HepG2 (cell line): ENCODE results near the gene ILKAP. TPM values are rescaled to one million over a fixed set of nuclear protein-coding genes. Genes with fewer than 3 reads are reported as not detected.

ENCODE experiments used
- ATAC-seq: fragments of 200-7000 bp; cut with Tn5 transposase; 3 replicates; pipeline ENCODE4 v1.9.1; 2020; ENCODE audit warnings: mild to moderate bottlenecking, moderate library complexity
- BruUV-seq: library from RNA; stranded (reverse); fragments of 400-500 nt; replicated peaks from 2 replicates; lab custom pipeline; 2021; lab: Mats Ljungman, UMichigan
- CTCF ChIA-PET: fragments of 300-600 bp; formaldehyde crosslinking; extraction: SDS; loops from one replicate; lab custom pipeline; 2021; ENCODE audit warnings: low total read pairs, inconsistent platforms, low intra/inter-chr PET ratio; lab: Yijun Ruan, JAX
- POLR2A ChIA-PET: fragments of 350-600 bp; sonication (Branson Sonifier 250); formaldehyde crosslinking; loops from one replicate; lab custom pipeline; 2020; ENCODE audit warnings: antibody characterized with exemption, inconsistent platforms; lab: Yijun Ruan, JAX
- DNase-seq: peaks from one replicate; pipeline ENCODE4 v3.0.0-alpha.2; 2015; ENCODE audit warnings: low spot score
- FAIRE-seq: peaks from 3 replicates; lab custom pipeline; 2011; peaks lifted over from hg19 to GRCh38; lab: Jason Lieb, UNC
- H2AFZ ChIP-seq: one replicate; pipeline ENCODE4 v1.6.1; 2011; ENCODE audit warnings: low read length, inconsistent platforms
- H3K27ac ChIP-seq: fragments of 300-600 bp; 3 replicates; pipeline ENCODE4 v1.8.0; 2011; ENCODE audit warnings: mixed run types, mild to moderate bottlenecking, mixed read lengths, low read length, inconsistent platforms; ENCODE audit not compliant: insufficient read depth; ENCODE audit errors: extremely low read length
- H3K27me3 ChIP-seq, 2 experiments: fragments of 200-600 bp in 1 of 2; 2 replicates in 1 of 2; 3 replicates in 1 of 2; pipeline versions ENCODE4 v1.6.0 to v1.8.0; 2011; ENCODE audit warnings: low read length in 2 of 2, mild to moderate bottlenecking in 2 of 2, moderate library complexity in 2 of 2, inconsistent platforms in 1 of 2; ENCODE audit not compliant: insufficient read depth in 2 of 2, control insufficient read depth in 1 of 2
- H3K36me3 ChIP-seq, 2 experiments: fragments of 200-600 bp in 1 of 2; replicated peaks in 1 of 2; 2 replicates in 1 of 2; 3 replicates in 1 of 2; pipeline versions ENCODE4 v1.5.1 to v1.8.0; 2011; ENCODE audit warnings: low read length in 2 of 2, inconsistent platforms in 1 of 2; ENCODE audit not compliant: insufficient read depth in 2 of 2, control insufficient read depth in 1 of 2
- H3K4me1 ChIP-seq: 2 replicates; pipeline ENCODE4 v1.5.1; 2012; ENCODE audit warnings: low read length, inconsistent platforms; ENCODE audit not compliant: insufficient read depth
- H3K4me2 ChIP-seq: 2 replicates; pipeline ENCODE4 v1.6.0; 2011; ENCODE audit warnings: low read depth, low read length, inconsistent platforms
- H3K4me3 ChIP-seq, 3 experiments: fragments of 200-600 bp in 1 of 3; sonication (generic), shearing (Covaris generic) in 1 of 3; replicated peaks in 1 of 3; 2 replicates each; pipeline ENCODE4 v1.5.1; 2011 to 2016; ENCODE audit warnings: low read length in 3 of 3, inconsistent platforms in 2 of 3, low read depth in 2 of 3, mild to moderate bottlenecking in 2 of 3, control low read depth in 1 of 3, mixed read lengths in 1 of 3; ENCODE audit not compliant: insufficient read depth in 1 of 3
- H3K79me2 ChIP-seq: one replicate; pipeline ENCODE4 v1.6.1; 2011; ENCODE audit warnings: low read length, inconsistent platforms; ENCODE audit not compliant: insufficient read depth
- H3K9ac ChIP-seq: 2 replicates; pipeline ENCODE4 v1.6.0; 2011; ENCODE audit warnings: mild to moderate bottlenecking, low read depth, low read length, inconsistent platforms; ENCODE audit not compliant: insufficient read depth
- H3K9me3 ChIP-seq: 2 replicates; pipeline ENCODE4 v1.5.1; 2012; ENCODE audit warnings: mild to moderate bottlenecking, low read length
- H4K20me1 ChIP-seq: 2 replicates; pipeline ENCODE4 v1.6.0; 2011; ENCODE audit warnings: inconsistent platforms, mild to moderate bottlenecking, low read length, moderate library complexity; ENCODE audit not compliant: insufficient read depth
- BRD4 ChIP-seq: sonication (generic); formaldehyde crosslinking; IDR thresholded peaks from 2 replicates; pipeline ENCODE4 v1.4.0; 2020; ENCODE audit warnings: missing genetic modification reagents
- CREB1 ChIP-seq, 2 experiments: fragments of 450-650 bp in 1 of 2; IDR thresholded peaks; 2 replicates each; pipeline ENCODE4 v1.6.1; 2016 to 2017; ENCODE audit warnings: control low read depth in 1 of 2, mild to moderate bottlenecking in 1 of 2, missing compliant biosample characterization in 1 of 2, missing genetic modification characterization in 1 of 2
- DMTF1 ChIP-seq: sonication (generic); formaldehyde crosslinking; IDR thresholded peaks from 2 replicates; pipeline ENCODE4 v1.4.0; 2020; ENCODE audit warnings: mild to moderate bottlenecking, missing genetic modification reagents
- HOXA9 ChIP-seq: sonication (generic); formaldehyde crosslinking; IDR thresholded peaks from 2 replicates; pipeline ENCODE4 v1.8.1; 2022; ENCODE audit warnings: missing genetic modification reagents, mild to moderate bottlenecking, moderate library complexity, borderline replicate concordance
- SMYD3 ChIP-seq: sonication (generic); formaldehyde crosslinking; IDR thresholded peaks from 2 replicates; pipeline ENCODE4 v1.8.1; 2023; ENCODE audit warnings: mild to moderate bottlenecking, missing genetic modification reagents
- ZNF224 ChIP-seq: sonication (generic); formaldehyde crosslinking; IDR thresholded peaks from 2 replicates; pipeline ENCODE4 v1.5.0; 2020; ENCODE audit warnings: mild to moderate bottlenecking, missing genetic modification reagents
- ZNF337 ChIP-seq: sonication (generic); formaldehyde crosslinking; IDR thresholded peaks from 2 replicates; pipeline ENCODE4 v1.5.1; 2020; ENCODE audit warnings: missing genetic modification reagents, low read depth, mild to moderate bottlenecking, borderline replicate concordance
- ZNF383 ChIP-seq: sonication (generic); formaldehyde crosslinking; IDR thresholded peaks from 2 replicates; pipeline ENCODE4 v1.4.0; 2020; ENCODE audit warnings: missing genetic modification reagents, mild to moderate bottlenecking, borderline replicate concordance
- ZNF672 ChIP-seq: sonication (generic); formaldehyde crosslinking; IDR thresholded peaks from 2 replicates; pipeline ENCODE4 v1.8.1; 2022; ENCODE audit warnings: missing genetic modification reagents
- ZNF788 ChIP-seq: sonication (generic); formaldehyde crosslinking; IDR thresholded peaks from 2 replicates; pipeline ENCODE4 v1.5.0; 2020; ENCODE audit warnings: mild to moderate bottlenecking, missing genetic modification reagents, borderline replicate concordance
- WGBS: methylation state at CpG from one replicate; pipeline ENCODE4 v1.1.6; 2017; ENCODE audit warnings: low lambda C conversion rate; 5-methylcytosine and 5-hydroxymethylcytosine counted together
- in situ Hi-C: cut with HindIII; loops from 2 replicates; pipeline ENCODE4 v1.10.0; 2017; ENCODE audit warnings: low pct_unique_long_range_greater_than_20kb; ENCODE audit not compliant: extremely low pct_ligation_motif_present
- intact Hi-C: fragments of 100-400 bp; cut with micrococcal nuclease; formaldehyde crosslinking; loops from one replicate; pipeline ENCODE4 v1.10.0; 2022; ENCODE audit not compliant: unreplicated experiment
- polyA plus RNA-seq, 8 experiments: library from polyadenylated mRNA; depleted of rRNA in 3 of 8; stranded (reverse) in 7 of 8; unstranded in 1 of 8; fragments of >200 nt; fragmentation: Illumina TruSeq in 4 of 8; extraction: Trizol in 4 of 8; gene quantifications; 2 replicates each; pipeline versions ENCODE4 v1.2.1 to v1.2.3, GENCODE V29; 2011 to 2016; ENCODE audit warnings: low read depth in 4 of 8, missing spikeins in 1 of 8, mixed read lengths in 1 of 8; ENCODE audit not compliant: insufficient read depth in 1 of 8
- total RNA-seq, 5 experiments: library from RNA; depleted of rRNA; stranded (reverse); fragments of >200 nt; fragmentation: Illumina TruSeq; extraction: Trizol; gene quantifications; 2 replicates each; pipeline ENCODE4 v1.2.3, GENCODE V29; 2016; ENCODE audit warnings: low read depth in 1 of 5
- TF ChIP-seq, protein P1 (sequence below): sonication (generic); formaldehyde crosslinking; IDR thresholded peaks from 2 replicates; pipeline ENCODE4 v1.4.0; 2020; ENCODE audit warnings: missing genetic modification reagents
- TF ChIP-seq, protein P2 (sequence below): sonication (generic); formaldehyde crosslinking; IDR thresholded peaks from 2 replicates; pipeline ENCODE4 v1.8.1; 2023; ENCODE audit warnings: missing genetic modification reagents, mild to moderate bottlenecking, borderline replicate concordance
- TF ChIP-seq, protein P3 (sequence below): sonication (generic); formaldehyde crosslinking; IDR thresholded peaks from 2 replicates; pipeline ENCODE4 v1.5.0; 2020; ENCODE audit warnings: mild to moderate bottlenecking, missing genetic modification reagents, borderline replicate concordance

ILKAP gene
- total and polyA plus RNA-seq, 2 of the 13 experiments (the other 11 are each of a cell fraction or from before 2014, with no cell fraction given) = 29.6 to 33.1 TPM

GRCh38 chr2:238127165-238128060 is 76.1 kb downstream of the ILKAP start (continued):
- TF ChIP-seq BRD4 (CRISPR knock-in tag) = no peak
- TF ChIP-seq DMTF1 (CRISPR knock-in tag) = no peak
- TF ChIP-seq ZNF788 = peak; percentile 54; the same call in 1 of the 2 replicates
- TF ChIP-seq, protein P1, sequence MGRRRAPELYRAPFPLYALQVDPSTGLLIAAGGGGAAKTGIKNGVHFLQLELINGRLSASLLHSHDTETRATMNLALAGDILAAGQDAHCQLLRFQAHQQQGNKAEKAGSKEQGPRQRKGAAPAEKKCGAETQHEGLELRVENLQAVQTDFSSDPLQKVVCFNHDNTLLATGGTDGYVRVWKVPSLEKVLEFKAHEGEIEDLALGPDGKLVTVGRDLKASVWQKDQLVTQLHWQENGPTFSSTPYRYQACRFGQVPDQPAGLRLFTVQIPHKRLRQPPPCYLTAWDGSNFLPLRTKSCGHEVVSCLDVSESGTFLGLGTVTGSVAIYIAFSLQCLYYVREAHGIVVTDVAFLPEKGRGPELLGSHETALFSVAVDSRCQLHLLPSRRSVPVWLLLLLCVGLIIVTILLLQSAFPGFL (CRISPR knock-in tag) = no peak

GRCh38 chr2:238126775-238127164 is 76.7 kb downstream of the ILKAP start:
- H3K79me2 ChIP-seq = no peaks in the 10 kb centered on the region
- H3K4me2 ChIP-seq = peak overlapping the region; percentile 82
- peak overlapping the region in 1 of 3 experiments; percentile 62; a peak in 2 of 6 replicates for H3K4me3 ChIP-seq
- H3K9me3 ChIP-seq = no peaks in the 10 kb centered on the region
- H3K9ac ChIP-seq = peak overlapping the region; percentile 43; the same call in 1 of the 2 replicates
- intact Hi-C loops (no loop called here), in situ Hi-C loops (no loop called here)
- H3K36me3 ChIP-seq = no peaks in the 10 kb centered on the region
- POLR2A ChIA-PET = interaction anchor here (0.6 to 1.0 kb wide), 4 partner anchors 11 to 66 kb away, joined by 3 to 5 read pairs (median 3); partner anchors contain the start of gene SCLY
- H2AFZ ChIP-seq = no peak overlapping the region
- peaks cover 3 to 28% of the 10 kb centered on the region in 2 experiments for H3K27me3 ChIP-seq
- FAIRE-seq (peak; percentile 93), DNase-seq (no peak), ATAC-seq (no peak)
- no TSS peak for BruUV-seq
- WGBS = 31% methylated on average over 2 of the region's 2 CpGs
- H4K20me1 ChIP-seq = no peaks in the 10 kb centered on the region
- peaks cover 9% of the 10 kb centered on the region for H3K4me1 ChIP-seq
- no peak overlapping the region for H3K27ac ChIP-seq
- CTCF ChIA-PET = no interaction called here
- TF ChIP-seq SMYD3 (no peak), ZNF224 (CRISPR knock-in tag) (no peak), CREB1 (IDR thresholded peaks at IDR 0.05) (peak; percentile 15; the same call in 1 of the 2 replicates), CREB1 (CRISPR knock-in tag; IDR thresholded peaks at IDR 0.05) (no peak), ZNF383 (CRISPR knock-in tag) (no peak), ZNF672 (no peak), HOXA9 (CRISPR knock-in tag) (0 out of 2 replicates have a peak, but pooled peaks have one; percentile 56), ZNF337 (CRISPR knock-in tag) (no peak)
- TF ChIP-seq, protein P2, sequence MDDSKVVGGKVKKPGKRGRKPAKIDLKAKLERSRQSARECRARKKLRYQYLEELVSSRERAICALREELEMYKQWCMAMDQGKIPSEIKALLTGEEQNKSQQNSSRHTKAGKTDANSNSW (CRISPR knock-in tag) = no peak
- TF ChIP-seq, protein P3, sequence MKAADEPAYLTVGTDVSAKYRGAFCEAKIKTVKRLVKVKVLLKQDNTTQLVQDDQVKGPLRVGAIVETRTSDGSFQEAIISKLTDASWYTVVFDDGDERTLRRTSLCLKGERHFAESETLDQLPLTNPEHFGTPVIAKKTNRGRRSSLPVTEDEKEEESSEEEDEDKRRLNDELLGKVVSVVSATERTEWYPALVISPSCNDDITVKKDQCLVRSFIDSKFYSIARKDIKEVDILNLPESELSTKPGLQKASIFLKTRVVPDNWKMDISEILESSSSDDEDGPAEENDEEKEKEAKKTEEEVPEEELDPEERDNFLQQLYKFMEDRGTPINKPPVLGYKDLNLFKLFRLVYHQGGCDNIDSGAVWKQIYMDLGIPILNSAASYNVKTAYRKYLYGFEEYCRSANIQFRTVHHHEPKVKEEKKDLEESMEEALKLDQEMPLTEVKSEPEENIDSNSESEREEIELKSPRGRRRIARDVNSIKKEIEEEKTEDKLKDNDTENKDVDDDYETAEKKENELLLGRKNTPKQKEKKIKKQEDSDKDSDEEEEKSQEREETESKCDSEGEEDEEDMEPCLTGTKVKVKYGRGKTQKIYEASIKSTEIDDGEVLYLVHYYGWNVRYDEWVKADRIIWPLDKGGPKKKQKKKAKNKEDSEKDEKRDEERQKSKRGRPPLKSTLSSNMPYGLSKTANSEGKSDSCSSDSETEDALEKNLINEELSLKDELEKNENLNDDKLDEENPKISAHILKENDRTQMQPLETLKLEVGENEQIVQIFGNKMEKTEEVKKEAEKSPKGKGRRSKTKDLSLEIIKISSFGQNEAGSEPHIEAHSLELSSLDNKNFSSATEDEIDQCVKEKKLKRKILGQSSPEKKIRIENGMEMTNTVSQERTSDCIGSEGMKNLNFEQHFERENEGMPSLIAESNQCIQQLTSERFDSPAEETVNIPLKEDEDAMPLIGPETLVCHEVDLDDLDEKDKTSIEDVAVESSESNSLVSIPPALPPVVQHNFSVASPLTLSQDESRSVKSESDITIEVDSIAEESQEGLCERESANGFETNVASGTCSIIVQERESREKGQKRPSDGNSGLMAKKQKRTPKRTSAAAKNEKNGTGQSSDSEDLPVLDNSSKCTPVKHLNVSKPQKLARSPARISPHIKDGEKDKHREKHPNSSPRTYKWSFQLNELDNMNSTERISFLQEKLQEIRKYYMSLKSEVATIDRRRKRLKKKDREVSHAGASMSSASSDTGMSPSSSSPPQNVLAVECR = 0 out of 2 replicates have a peak, but pooled peaks have one; percentile 21
